IMR-90 (cell line): ENCODE data around the gene UNC5A. TPM values are rescaled to one million over a fixed set of nuclear protein-coding genes. Genes with fewer than 3 reads are reported as not detected.

Experiments
- ATAC-seq: fragments of 200-7000 bp; cut with Tn5 transposase; 2 replicates; pipeline ENCODE4 v1.9.1; 2020; ENCODE audit warnings: low read depth, mild to moderate bottlenecking, moderate library complexity
- BruUV-seq: library from RNA; stranded (reverse); fragments of 400-500 nt; replicated peaks from 2 replicates; lab custom pipeline; 2021; lab: Mats Ljungman, UMichigan
- CTCF ChIA-PET: fragments of 300-600 bp; formaldehyde crosslinking; extraction: SDS; loops from one replicate; lab custom pipeline; 2021; ENCODE audit warnings: antibody characterized with exemption; lab: Yijun Ruan, JAX
- POLR2A ChIA-PET: fragments of 300-600 bp; sonication (Branson Sonifier 250); formaldehyde crosslinking; loops from one replicate; lab custom pipeline; 2022; ENCODE audit warnings: antibody characterized with exemption; ENCODE audit not compliant: unreplicated experiment; lab: Charles Lee
- DNase-seq: peaks from one replicate; pipeline ENCODE4 v3.0.0; 2013
- H2AFZ ChIP-seq: replicated peaks from 2 replicates; pipeline ENCODE3; 2013; ENCODE audit warnings: low read length, mild to moderate bottlenecking; ENCODE audit not compliant: poor library complexity
- H2AK5ac ChIP-seq: 2 replicates; pipeline ENCODE4 v1.6.1; 2013; ENCODE audit warnings: low read depth, low read length, inconsistent platforms
- H2AK9ac ChIP-seq: replicated peaks from 2 replicates; pipeline ENCODE3; 2013; ENCODE audit warnings: mild to moderate bottlenecking, low read depth, low read length, moderate library complexity; ENCODE audit not compliant: poor library complexity
- H2BK120ac ChIP-seq: 2 replicates; pipeline ENCODE4 v1.6.1; 2013; ENCODE audit warnings: low read depth, low read length, inconsistent platforms
- H2BK15ac ChIP-seq: 3 replicates; pipeline ENCODE4 v1.6.1; 2013; ENCODE audit warnings: low read depth, low read length, inconsistent platforms
- H2BK20ac ChIP-seq: 2 replicates; pipeline ENCODE4 v1.6.1; 2013; ENCODE audit warnings: low read depth, mild to moderate bottlenecking, inconsistent platforms, low read length, moderate library complexity
- H2BK5ac ChIP-seq: 2 replicates; pipeline ENCODE4 v1.6.1; 2013; ENCODE audit warnings: mild to moderate bottlenecking, low read depth, low read length, inconsistent platforms; ENCODE audit not compliant: poor library complexity, severe bottlenecking
- H3K14ac ChIP-seq: replicated peaks from 2 replicates; pipeline ENCODE4 v1.6.1; 2013; ENCODE audit warnings: low read depth, low read length, inconsistent platforms
- H3K18ac ChIP-seq: 2 replicates; pipeline ENCODE4 v1.6.1; 2013; ENCODE audit warnings: low read depth, low read length, control low read depth
- H3K23ac ChIP-seq: 2 replicates; pipeline ENCODE4 v1.6.1; 2013; ENCODE audit warnings: low read depth, low read length, inconsistent platforms
- H3K27ac ChIP-seq: 2 replicates; pipeline ENCODE4 v1.5.1; 2013; ENCODE audit warnings: mild to moderate bottlenecking, control low read depth, low read length; ENCODE audit not compliant: insufficient read depth
- H3K27me3 ChIP-seq: 2 replicates; pipeline ENCODE4 v1.6.1; 2013; ENCODE audit warnings: low read length; ENCODE audit not compliant: control insufficient read depth, insufficient read depth
- H3K36me3 ChIP-seq: 2 replicates; pipeline ENCODE4 v1.6.1; 2013; ENCODE audit warnings: low read length, mixed read lengths; ENCODE audit not compliant: control insufficient read depth, insufficient read depth
- H3K4ac ChIP-seq: 2 replicates; pipeline ENCODE4 v1.6.1; 2013; ENCODE audit warnings: low read depth, low read length, inconsistent platforms
- H3K4me1 ChIP-seq: 2 replicates; pipeline ENCODE4 v1.6.1; 2013; ENCODE audit warnings: low read length, mixed read lengths; ENCODE audit not compliant: control insufficient read depth, insufficient read depth
- H3K4me2 ChIP-seq: 2 replicates; pipeline ENCODE4 v1.6.1; 2013; ENCODE audit warnings: low read depth, mild to moderate bottlenecking, control low read depth, low read length, moderate library complexity
- H3K4me3 ChIP-seq: 2 replicates; pipeline ENCODE4 v1.5.1; 2013; ENCODE audit warnings: low read depth, mild to moderate bottlenecking, control low read depth, low read length, moderate library complexity; ENCODE audit not compliant: insufficient read depth
- H3K56ac ChIP-seq: 2 replicates; pipeline ENCODE4 v1.6.1; 2013; ENCODE audit warnings: low read length, inconsistent platforms; ENCODE audit not compliant: insufficient read depth; ENCODE audit errors: extremely low read depth
- H3K79me1 ChIP-seq, 2 experiments: 2 replicates each; pipeline ENCODE4 v1.6.1; 2013; ENCODE audit warnings: low read length in 2 of 2, inconsistent platforms in 1 of 2, low read depth in 1 of 2
- H3K9ac ChIP-seq: 2 replicates; pipeline ENCODE4 v1.6.1; 2013; ENCODE audit warnings: low read depth, low read length, control low read depth
- H3K9me1 ChIP-seq: 2 replicates; pipeline ENCODE4 v1.6.1; 2013; ENCODE audit warnings: low read length, inconsistent platforms; ENCODE audit not compliant: insufficient read depth
- H3K9me3 ChIP-seq: 2 replicates; pipeline ENCODE4 v1.6.1; 2013; ENCODE audit warnings: low read length; ENCODE audit not compliant: control insufficient read depth, insufficient read depth
- H4K20me1 ChIP-seq: 2 replicates; pipeline ENCODE4 v1.6.1; 2013; ENCODE audit warnings: low read length, inconsistent platforms; ENCODE audit not compliant: insufficient read depth
- H4K5ac ChIP-seq: 2 replicates; pipeline ENCODE4 v1.6.1; 2013; ENCODE audit warnings: mild to moderate bottlenecking, low read depth, low read length, control low read depth
- H4K8ac ChIP-seq, 2 experiments: 2 replicates each; pipeline ENCODE4 v1.6.1; 2013; ENCODE audit warnings: low read depth in 2 of 2, low read length in 2 of 2, control low read depth in 1 of 2, inconsistent platforms in 1 of 2
- H4K91ac ChIP-seq: 2 replicates; pipeline ENCODE4 v1.6.1; 2013; ENCODE audit warnings: low read depth, low read length, inconsistent platforms; ENCODE audit not compliant: insufficient read depth
- WGBS, 2 experiments: methylation state at CpG; one replicate each; pipeline versions ENCODE4 v1.1.5 to v1.1.7; 2013; ENCODE audit warnings: missing lambda C conversion rate in 2 of 2; ENCODE audit not compliant: insufficient read length in 1 of 2; ENCODE audit errors: extremely low coverage in 2 of 2; 5-methylcytosine and 5-hydroxymethylcytosine counted together
- dilution Hi-C: fragments of 300-500 bp; cut with HindIII; formaldehyde crosslinking; loops from one replicate; pipeline ENCODE4 v1.14.3; 2018; ENCODE audit warnings: low sequenced_read_pairs; ENCODE audit not compliant: unreplicated experiment
- in situ Hi-C: fragments of 300-500 bp; cut with MboI; formaldehyde crosslinking; loops from 3 replicates; pipeline ENCODE4 v1.14.3; 2019; ENCODE audit warnings: low sequenced_read_pairs, inconsistent platforms, mixed read lengths
- intact Hi-C: fragments of 100-400 bp; cut with micrococcal nuclease; formaldehyde crosslinking; loops from 2 replicates; pipeline ENCODE4 v1.10.0; 2022
- polyA plus RNA-seq, 3 experiments: library from polyadenylated mRNA; depleted of rRNA; stranded (reverse); fragments of >200 nt; gene quantifications; 2 replicates each; pipeline ENCODE4 v1.2.3, GENCODE V29; 2012; ENCODE audit warnings: low replicate concordance in 1 of 3
- total RNA-seq: library from RNA; depleted of rRNA; stranded (reverse); fragments of >200 nt; gene quantifications from 2 replicates; pipeline ENCODE4 v1.2.3, GENCODE V29; 2012
- TF ChIP-seq, protein P1 (sequence below): fragments of 150-350 bp; IDR thresholded peaks from 2 replicates; pipeline ENCODE4 v1.6.1; 2016; ENCODE audit warnings: low read depth, mild to moderate bottlenecking, low read length, moderate library complexity, borderline replicate concordance

Gene UNC5A
- total and polyA plus RNA-seq, 2 of the 4 experiments (the other 2 are of a cell fraction), result not detected

DNA sequence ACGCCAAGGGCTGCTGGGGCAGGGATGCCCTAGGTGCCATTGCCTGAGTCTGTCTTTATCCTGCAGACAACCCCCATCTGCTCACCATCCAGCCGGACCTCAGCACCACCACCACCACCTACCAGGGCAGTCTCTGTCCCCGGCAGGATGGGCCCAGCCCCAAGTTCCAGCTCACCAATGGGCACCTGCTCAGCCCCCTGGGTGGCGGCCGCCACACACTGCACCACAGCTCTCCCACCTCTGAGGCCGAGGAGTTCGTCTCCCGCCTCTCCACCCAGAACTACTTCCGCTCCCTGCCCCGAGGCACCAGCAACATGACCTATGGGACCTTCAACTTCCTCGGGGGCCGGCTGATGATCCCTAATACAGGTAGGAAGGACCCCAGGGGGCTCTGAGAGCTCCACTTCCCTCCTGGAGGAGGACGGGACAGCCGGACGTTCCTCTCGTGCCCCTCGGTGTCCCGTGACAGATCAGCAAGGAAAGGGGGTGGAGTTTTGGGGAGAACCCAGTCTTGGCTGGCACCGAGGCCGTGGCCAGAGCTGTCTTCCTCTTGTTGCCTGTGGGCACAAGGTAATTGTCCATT is 63.9 kb downstream of the UNC5A start:
- Histone ChIP-seq H3K79me1 (no peaks in the 10 kb centered on the region), H2AFZ (no peak overlapping the region), H2BK120ac (no peak overlapping the region), H3K4me1 (no peaks in the 10 kb centered on the region), H4K91ac (no peak overlapping the region), H3K9me1 (no peaks in the 10 kb centered on the region), H3K27me3 (peaks cover 52% of the 10 kb centered on the region), H2BK20ac (no peak overlapping the region), H3K27ac (no peak overlapping the region), H2BK5ac (no peak overlapping the region), H3K36me3 (no peaks in the 10 kb centered on the region), H3K4me2 (no peak overlapping the region), H4K20me1 (no peaks in the 10 kb centered on the region), H3K18ac (no peak overlapping the region), H3K23ac (no peak overlapping the region), H2AK9ac (no peak overlapping the region), H4K8ac (no peak overlapping the region), H3K4me3 (no peak overlapping the region), H2AK5ac (no peak overlapping the region), H3K4ac (no peak overlapping the region), H3K56ac (no peak overlapping the region), H2BK15ac (no peak overlapping the region), H3K9ac (no peak overlapping the region), H3K14ac (no peak overlapping the region), H3K9me3 (no peaks in the 10 kb centered on the region), H4K5ac (no peak overlapping the region)
- CTCF ChIA-PET, result no interaction called here
- no TSS peak for BruUV-seq
- no peak for DNase-seq
- dilution Hi-C loops, result no loop called here
- intact Hi-C loops, result no loop called here
- no peak for ATAC-seq
- POLR2A ChIA-PET, result no interaction called here
- in situ Hi-C loops, result no loop called here
- WGBS, 2 experiments, result 80% methylated on average over 1 of the region's 20 CpGs; no CpG with 5 or more reads in 1 of the 2 experiments
- TF ChIP-seq, protein P1, sequence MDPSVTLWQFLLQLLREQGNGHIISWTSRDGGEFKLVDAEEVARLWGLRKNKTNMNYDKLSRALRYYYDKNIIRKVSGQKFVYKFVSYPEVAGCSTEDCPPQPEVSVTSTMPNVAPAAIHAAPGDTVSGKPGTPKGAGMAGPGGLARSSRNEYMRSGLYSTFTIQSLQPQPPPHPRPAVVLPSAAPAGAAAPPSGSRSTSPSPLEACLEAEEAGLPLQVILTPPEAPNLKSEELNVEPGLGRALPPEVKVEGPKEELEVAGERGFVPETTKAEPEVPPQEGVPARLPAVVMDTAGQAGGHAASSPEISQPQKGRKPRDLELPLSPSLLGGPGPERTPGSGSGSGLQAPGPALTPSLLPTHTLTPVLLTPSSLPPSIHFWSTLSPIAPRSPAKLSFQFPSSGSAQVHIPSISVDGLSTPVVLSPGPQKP, result no peak
